ENCODE results near the gene SNRPA. TPM values are rescaled to one million over a fixed set of nuclear protein-coding genes. Genes with fewer than 3 reads are reported as not detected.

Gene SNRPA
- total and polyA plus RNA-seq, 2 of the 8 experiments (the other 6 are each of a cell fraction or from before 2014, with no cell fraction given) = 201 to 202 TPM

DNA sequence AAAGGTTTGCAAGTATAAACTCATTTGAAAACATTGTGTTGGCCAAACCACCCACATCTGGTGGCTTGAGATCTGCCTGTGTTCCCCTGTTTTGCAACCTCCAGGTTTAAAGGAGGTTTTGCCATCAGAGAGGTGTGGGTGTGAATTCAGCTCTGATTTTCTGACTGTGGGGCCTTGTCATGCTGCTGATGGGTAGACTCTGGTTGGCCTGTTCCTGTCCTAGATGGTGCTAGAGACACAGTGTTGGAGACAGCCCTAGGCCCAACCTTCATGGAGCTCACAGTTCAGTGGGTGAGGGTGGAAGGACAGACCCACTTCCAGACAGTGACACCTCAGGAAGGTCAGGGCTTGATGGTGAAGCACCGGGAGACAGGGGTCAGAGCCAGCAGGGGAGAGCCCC, 34.5 kb downstream of the SNRPA start (continued):
- TF ChIP-seq CBX5 (IDR thresholded peaks at IDR 0.05; ENCODE audit: low read depth, low read length) (no peak), GTF2F1 (IDR thresholded peaks at IDR 0.05; ENCODE audit: borderline replicate concordance, low read depth, low read length) (no peak), SAP30 (IDR thresholded peaks at IDR 0.05; ENCODE audit: insufficient read depth, insufficient replicate concordance, low read length) (no peak), SUZ12 (IDR thresholded peaks at IDR 0.05; ENCODE audit: low read length) (no peak), BCL11A (IDR thresholded peaks at IDR 0.05; ENCODE audit: low read depth in 2 of 2, low read length in 2 of 2) (no peak)

All from H1 (cell line).